GM12865 (cell line): ENCODE data around the gene STRIP2.

ENCODE experiments used
- DNase-seq: peaks from one replicate; pipeline ENCODE4 v3.0.0; 2010; ENCODE audit warnings: low read depth
- H3K4me3 ChIP-seq: 2 replicates; pipeline ENCODE4 v1.5.1; 2011; ENCODE audit warnings: mild to moderate bottlenecking, low read depth, low read length, control low read depth
- CTCF ChIP-seq: IDR thresholded peaks from 2 replicates; pipeline ENCODE4 v1.5.1; 2011; ENCODE audit warnings: low read length, control low read depth, low read depth, inconsistent platforms; ENCODE audit not compliant: insufficient read depth; ENCODE audit errors: missing control alignments

STRIP2 gene

GRCh38 chr7:129494041-129494440, 59.8 kb downstream of the STRIP2 start:
- DNase-seq: peak; percentile 74

GRCh38 chr7:129495987-129496386, 61.8 kb downstream of the STRIP2 start:
- no peak for TF ChIP-seq CTCF
- H3K4me3 ChIP-seq: no peak overlapping the region
- DNase-seq: no peak

More at GRCh38 chr7:129494041-129494440, 59.8 kb downstream of the STRIP2 start:
- TF ChIP-seq CTCF: no peak
- no peak overlapping the region for H3K4me3 ChIP-seq

GRCh38 chr7:129496653-129497052, 62.4 kb downstream of the STRIP2 start:
- no peak for DNase-seq

GRCh38 chr7:129497156-129497555, 62.9 kb downstream of the STRIP2 start:
- DNase-seq: no peak
- TF ChIP-seq CTCF: no peak
- no peak overlapping the region for H3K4me3 ChIP-seq

More at GRCh38 chr7:129496653-129497052, 62.4 kb downstream of the STRIP2 start:
- H3K4me3 ChIP-seq: no peak overlapping the region
- no peak for TF ChIP-seq CTCF

GRCh38 chr7:129498021-129498420, 63.8 kb downstream of the STRIP2 start:
- no peak overlapping the region for H3K4me3 ChIP-seq
- no peak for DNase-seq
- no peak for TF ChIP-seq CTCF

GRCh38 chr7:129499999-129500398, 65.8 kb downstream of the STRIP2 start:
- TF ChIP-seq CTCF: no peak
- no peak overlapping the region for H3K4me3 ChIP-seq
- DNase-seq: peak; percentile 79
